ENCODE results near the gene KLHL40. TPM values are rescaled to one million over a fixed set of nuclear protein-coding genes. Genes with fewer than 3 reads are reported as not detected.
A peak's percentile ranks its signal among the peaks of the same experiment; 100 is the strongest.

KLHL40 gene
- polyA plus RNA-seq, 6 donors from 2014 or later, result not detected

DNA sequence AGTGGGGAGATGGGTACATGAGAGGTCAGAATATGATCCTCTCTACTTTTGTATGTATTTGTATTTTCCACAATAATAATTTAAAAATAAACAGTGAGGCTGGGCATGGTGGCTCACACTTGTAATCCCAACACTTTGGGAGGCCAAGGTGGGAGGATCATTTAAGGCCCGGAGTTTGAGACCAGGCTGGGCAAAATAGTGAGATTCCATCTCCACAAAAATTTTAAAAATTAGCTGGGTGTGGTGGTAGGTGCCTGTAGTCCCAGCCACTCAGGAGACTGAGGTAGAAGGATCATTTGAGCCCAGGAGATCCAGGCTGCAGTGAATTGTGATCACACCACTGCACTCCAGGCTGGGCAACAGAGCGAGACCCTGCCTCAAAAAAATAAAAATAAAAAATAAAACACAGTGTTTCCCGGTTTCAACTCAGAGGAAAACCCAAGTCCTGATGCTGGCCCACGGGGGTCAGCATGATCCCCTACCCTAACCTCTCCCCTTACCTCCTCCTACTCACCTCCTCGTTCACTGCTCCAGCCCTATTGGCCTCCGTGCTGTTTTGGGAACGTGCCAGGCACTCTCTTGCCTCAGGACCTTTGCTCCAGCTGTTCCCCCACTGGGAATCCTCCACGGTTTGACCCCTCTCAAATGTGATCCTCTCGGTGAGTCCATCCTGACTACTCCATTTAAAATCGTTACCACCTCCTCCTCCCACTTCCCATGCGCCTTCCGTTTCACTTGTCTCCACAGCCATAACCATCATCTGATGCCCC is 2.9 kb upstream of the KLHL40 start:
- Mint-ChIP-seq H3K36me3 (peaks cover 6 to 19% of the 10 kb centered on the region in 2 donors), H3K9me3 (peaks cover 9 to 18% (median 13%) of the 10 kb centered on the region in 7 donors)

DNA sequence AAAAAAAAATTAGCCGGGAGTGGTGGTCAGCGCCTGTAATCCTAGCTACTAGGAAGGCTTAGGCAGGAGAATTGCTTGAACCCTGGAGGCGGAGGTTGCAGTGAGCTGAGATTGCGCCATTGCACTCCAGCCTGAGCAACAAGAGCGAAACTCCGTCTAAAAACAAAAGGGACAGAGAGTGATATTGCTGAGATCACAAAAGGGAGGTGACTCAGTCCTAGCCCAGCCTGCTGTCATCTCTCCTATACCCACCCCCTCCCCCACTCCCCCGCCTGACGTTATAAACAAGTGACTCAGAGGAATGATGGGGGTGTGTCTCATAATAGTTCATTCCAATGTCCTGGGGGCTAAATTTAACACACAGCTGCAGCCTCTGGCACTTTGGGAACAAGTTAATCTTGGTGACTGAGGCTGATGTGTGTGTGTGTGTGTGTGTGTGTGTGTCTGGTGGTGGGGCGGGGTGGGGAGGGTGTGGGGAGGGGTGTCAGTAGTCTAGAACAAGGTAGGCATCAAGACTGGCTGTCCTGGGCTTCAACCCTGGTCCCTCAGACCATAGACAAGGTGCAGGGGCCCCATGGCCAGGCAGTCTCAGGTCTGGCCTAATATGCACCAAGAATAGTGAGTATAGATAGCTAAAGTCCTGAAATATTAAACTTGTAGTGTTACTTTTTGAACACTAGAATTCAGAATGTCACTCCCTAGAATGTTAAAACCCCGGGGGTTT is 1.3 kb upstream of the KLHL40 start:
- Mint-ChIP-seq H3K9me3 (peaks cover 0 to 3% (median 1%) of the 10 kb centered on the region in 7 donors), H3K4me3 (no peak overlapping the region), H3K4me1 (peaks cover 0 to 2% (median 0%) of the 10 kb centered on the region in 3 donors), H3K27me3 (peaks cover 19 to 41% (median 35%) of the 10 kb centered on the region in 3 donors), H3K27ac (no peak overlapping the region), H3K36me3 (peaks cover 0 to 4% of the 10 kb centered on the region in 2 donors)
- ATAC-seq (ENCODE audit: low read depth in 2 of 2) (no peak), DNase-seq (no peak)

More for the DNA sequence above, 2.9 kb upstream of the KLHL40 start:
- Mint-ChIP-seq H3K4me1 (peaks cover 0 to 2% (median 0%) of the 10 kb centered on the region in 3 donors), H3K27me3 (peaks cover 22 to 55% (median 50%) of the 10 kb centered on the region in 3 donors), H3K27ac (peak overlapping the region in 1 of 6 donors; percentile 35), H3K4me3 (peak overlapping the region in 1 of 8 donors; percentile 55)
- ATAC-seq (ENCODE audit: low read depth in 2 of 2) (no peak), DNase-seq (no peak)

DNA sequence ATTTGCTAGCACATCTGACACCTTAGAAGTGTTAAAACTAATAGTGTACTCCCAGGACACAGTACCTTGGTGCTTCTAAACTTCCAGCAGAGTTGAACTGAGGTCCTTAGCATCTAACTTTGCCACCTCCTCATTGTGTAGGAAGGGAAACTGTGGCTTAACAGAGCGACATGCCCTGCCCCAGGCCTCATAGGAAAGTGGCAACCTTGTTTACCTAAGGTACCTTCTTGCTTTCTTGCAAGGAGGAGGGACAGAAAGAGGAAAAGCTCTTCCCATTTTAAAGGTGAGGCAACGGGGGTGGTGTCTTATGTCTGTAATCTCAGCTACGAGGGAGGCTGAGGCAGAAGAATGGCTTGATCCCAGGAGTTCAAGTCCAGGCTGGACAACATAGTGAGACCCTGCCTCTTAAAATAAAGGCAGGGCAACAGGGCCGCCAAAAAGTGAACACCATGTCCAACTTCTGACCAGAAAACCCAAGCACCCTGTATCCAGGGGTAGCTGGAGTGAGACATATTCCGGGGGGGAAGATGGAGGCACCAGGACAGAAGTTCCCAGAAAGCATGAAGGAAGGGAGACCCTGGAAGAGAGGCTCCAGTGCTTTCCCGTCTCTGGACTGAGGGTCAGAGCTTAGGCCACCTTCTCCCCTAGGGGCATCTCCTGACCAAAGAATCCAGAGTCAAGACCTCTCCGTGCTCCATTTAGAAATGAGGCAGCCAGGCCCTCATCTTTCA is 540 bp upstream of the KLHL40 start:
- Mint-ChIP-seq H3K4me1 (peaks cover 0 to 2% (median 0%) of the 10 kb centered on the region in 3 donors), H3K36me3 (no peaks in the 10 kb centered on the region), H3K27me3 (peaks cover 17 to 40% (median 34%) of the 10 kb centered on the region in 3 donors), H3K4me3 (no peak overlapping the region), H3K9me3 (peaks cover 0 to 3% (median 0%) of the 10 kb centered on the region in 7 donors), H3K27ac (no peak overlapping the region)
- ATAC-seq (ENCODE audit: low read depth in 2 of 2) (no peak), DNase-seq (no peak)

DNA sequence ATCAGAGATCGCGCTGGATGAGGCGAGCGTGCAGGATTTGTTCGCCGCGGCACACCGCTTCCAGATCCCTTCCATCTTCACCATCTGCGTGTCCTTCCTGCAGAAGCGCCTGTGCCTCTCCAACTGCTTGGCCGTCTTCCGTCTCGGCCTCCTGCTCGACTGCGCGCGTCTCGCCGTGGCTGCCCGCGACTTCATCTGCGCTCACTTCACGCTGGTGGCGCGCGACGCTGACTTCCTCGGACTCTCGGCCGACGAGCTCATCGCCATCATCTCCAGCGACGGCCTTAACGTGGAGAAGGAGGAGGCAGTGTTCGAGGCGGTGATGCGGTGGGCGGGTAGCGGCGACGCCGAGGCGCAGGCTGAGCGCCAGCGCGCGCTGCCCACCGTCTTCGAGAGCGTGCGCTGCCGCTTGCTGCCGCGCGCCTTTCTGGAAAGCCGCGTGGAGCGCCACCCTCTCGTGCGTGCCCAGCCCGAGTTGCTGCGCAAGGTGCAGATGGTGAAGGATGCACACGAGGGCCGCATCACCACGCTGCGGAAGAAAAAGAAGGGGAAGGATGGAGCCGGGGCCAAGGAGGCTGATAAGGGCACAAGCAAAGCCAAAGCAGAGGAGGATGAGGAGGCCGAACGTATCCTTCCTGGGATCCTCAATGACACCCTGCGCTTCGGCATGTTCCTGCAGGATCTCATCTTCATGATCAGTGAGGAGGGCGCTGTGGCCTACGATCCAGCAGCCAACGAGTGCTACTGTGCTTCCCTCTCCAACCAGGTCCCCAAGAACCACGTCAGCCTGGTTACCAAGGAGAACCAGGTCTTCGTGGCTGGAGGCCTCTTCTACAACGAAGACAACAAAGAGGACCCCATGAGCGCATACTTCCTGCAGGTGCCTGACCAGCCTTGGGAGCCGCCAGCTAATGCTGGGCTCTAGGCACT is 819 bp downstream of the KLHL40 start:
- no peaks in the 10 kb centered on the region for H3K36me3 Mint-ChIP-seq
- H3K9me3 Mint-ChIP-seq, result no peaks in the 10 kb centered on the region
- peaks cover 12 to 47% (median 30%) of the 10 kb centered on the region in 3 donors for H3K27me3 Mint-ChIP-seq
- ATAC-seq (ENCODE audit: low read depth in 2 of 2) (no peak), DNase-seq (no peak)
- H3K4me3 Mint-ChIP-seq, result no peak overlapping the region
- H3K27ac Mint-ChIP-seq, result no peak overlapping the region
- peaks cover 0 to 2% (median 0%) of the 10 kb centered on the region in 3 donors for H3K4me1 Mint-ChIP-seq

DNA sequence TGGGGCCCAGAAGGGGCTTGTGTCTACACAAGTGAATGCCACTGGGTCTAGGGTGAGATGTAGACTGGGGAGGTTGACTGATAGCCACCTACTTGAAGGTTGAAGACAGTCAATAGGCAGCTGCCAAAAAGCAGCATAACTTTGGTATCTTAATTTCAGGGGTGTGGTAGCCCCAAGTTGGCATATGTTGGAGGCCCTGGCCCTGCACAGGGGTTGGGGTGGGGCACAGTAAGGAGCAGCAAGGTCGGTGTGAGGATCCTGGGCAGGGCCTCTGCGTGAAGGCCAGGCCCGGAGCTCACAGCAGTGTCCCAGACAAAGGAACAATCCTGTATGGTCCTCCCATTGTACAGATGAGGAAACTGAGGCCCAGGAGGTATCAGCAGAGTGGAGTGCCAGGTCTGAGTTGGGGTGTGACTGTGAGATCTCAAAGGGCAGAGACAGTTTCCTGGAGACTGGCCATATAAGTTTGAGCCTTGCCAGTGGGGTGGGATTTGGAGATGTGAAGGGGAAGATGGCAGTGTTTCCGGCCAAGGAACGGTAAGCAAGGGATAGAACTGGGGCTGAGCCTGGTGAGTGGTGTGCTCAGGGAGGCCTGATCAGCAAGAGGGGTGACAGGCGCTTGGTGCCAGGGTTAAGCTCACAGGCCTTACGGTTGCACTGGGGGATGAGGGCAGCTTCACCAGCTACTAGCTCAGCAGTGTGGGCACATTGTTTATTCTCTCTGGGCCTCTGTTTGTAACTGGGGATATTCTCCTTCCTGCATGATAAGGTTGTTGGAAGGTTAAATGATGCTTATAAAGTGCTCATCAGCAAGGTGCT is 1.7 kb downstream of the KLHL40 start:
- H3K9me3 Mint-ChIP-seq, result no peaks in the 10 kb centered on the region
- peaks cover 0 to 2% (median 0%) of the 10 kb centered on the region in 3 donors for H3K4me1 Mint-ChIP-seq
- peaks cover 8 to 47% (median 30%) of the 10 kb centered on the region in 3 donors for H3K27me3 Mint-ChIP-seq
- no peak overlapping the region for H3K4me3 Mint-ChIP-seq
- DNase-seq, result no peak
- H3K27ac Mint-ChIP-seq, result no peak overlapping the region
- no peak for ATAC-seq (ENCODE audit: low read depth in 2 of 2)
- no peaks in the 10 kb centered on the region for H3K36me3 Mint-ChIP-seq

DNA sequence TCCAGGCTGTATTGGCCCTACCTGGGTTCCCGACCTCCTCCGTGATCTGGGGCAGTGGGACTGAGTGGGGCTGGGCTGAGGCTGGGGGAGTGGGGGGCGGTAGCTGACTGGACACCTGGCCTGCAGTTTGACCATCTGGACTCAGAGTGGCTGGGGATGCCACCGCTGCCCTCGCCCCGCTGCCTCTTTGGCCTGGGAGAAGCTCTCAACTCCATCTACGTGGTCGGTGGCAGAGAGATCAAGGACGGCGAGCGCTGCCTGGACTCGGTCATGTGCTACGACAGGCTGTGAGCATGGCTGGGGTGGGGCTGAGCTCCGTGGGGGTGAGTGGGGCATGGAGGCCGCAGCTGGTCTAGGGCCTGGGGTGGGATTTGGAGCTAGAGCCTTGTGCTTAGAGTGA is 2.7 kb downstream of the KLHL40 start:
- no peak for ATAC-seq (ENCODE audit: low read depth in 2 of 2)
- Mint-ChIP-seq H3K9me3 (no peaks in the 10 kb centered on the region), H3K27ac (no peak overlapping the region), H3K36me3 (no peaks in the 10 kb centered on the region), H3K4me1 (peaks cover 0 to 2% (median 0%) of the 10 kb centered on the region in 3 donors), H3K4me3 (no peak overlapping the region), H3K27me3 (peaks cover 8 to 42% (median 23%) of the 10 kb centered on the region in 3 donors)
- DNase-seq, result no peak

DNA sequence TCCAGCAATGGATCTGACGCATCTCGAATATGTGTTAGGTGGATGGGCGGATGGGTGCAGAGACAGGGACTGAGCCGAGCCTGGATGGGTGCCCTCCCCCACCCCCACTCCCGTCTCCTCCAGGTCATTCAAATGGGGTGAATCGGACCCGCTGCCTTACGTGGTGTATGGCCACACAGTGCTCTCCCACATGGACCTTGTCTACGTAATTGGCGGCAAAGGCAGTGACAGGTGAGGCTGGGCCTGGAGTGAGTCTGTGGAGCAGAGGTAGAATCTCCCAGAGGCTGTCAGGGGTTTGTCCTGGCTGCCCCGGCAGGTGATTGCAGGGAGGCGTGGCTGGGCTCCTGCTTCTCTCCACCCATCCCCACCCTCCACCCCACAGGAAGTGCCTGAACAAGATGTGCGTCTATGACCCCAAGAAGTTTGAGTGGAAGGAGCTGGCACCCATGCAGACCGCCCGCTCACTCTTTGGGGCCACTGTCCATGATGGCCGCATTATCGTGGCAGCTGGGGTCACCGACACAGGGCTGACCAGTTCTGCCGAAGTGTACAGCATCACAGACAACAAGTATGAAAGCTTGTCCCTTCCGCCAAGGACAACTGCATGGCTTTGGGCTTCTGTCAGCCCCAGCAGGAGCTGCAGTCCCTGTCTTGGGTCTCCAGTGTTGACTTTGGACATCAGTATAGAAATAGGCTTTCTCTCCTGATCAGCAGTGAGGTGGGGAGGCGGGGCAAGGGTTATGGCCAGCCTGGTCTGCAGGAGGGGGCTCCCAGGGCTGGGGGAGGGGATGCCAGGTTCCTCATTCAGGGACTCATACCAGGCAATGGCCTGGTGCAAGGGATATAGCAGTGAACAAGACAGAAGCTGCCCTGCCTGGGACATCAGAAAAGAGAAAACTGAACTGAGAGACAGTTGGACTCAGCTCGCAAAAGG is 3.4 kb downstream of the KLHL40 start:
- Mint-ChIP-seq H3K27ac (peak overlapping the region in 1 of 6 donors; percentile 39), H3K27me3 (peaks cover 8 to 37% (median 19%) of the 10 kb centered on the region in 3 donors), H3K4me3 (no peak overlapping the region), H3K4me1 (peaks cover 0 to 2% (median 0%) of the 10 kb centered on the region in 3 donors), H3K36me3 (no peaks in the 10 kb centered on the region), H3K9me3 (no peaks in the 10 kb centered on the region)
- DNase-seq (no peak), ATAC-seq (ENCODE audit: low read depth in 2 of 2) (no peak)

DNA sequence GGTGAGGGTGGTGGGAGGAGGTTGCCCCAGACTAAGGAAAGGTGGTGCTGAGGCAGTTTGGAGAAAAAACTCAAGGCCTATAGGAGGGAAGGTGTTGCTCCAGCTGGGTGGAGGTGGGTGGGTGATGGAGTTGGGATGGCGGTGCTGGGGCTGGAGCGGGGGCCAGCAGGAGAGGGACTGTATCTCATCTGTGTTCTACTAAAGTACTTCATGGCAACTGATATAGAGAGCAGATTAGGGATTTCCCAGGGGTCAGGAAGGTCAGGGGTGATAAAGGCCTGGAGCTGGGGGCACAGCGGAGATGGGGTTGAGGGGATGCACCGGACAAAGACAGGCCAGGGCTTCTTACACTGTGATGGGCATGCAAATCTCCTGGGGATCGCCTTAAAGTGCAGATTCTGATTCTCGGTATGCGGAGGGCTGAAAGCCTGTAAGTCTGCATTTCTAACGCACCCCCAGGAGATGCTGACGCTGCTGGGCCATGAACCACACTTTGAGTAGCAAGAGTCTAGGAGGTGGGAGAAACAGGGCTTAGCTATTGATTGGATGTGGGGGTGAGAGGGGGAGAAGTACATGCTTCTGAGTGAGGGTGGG is 4.2 kb downstream of the KLHL40 start:
- Mint-ChIP-seq H3K4me1 (peaks cover 0 to 2% (median 0%) of the 10 kb centered on the region in 3 donors), H3K9me3 (no peaks in the 10 kb centered on the region), H3K4me3 (no peak overlapping the region), H3K27me3 (peaks cover 6 to 37% (median 19%) of the 10 kb centered on the region in 3 donors), H3K27ac (peak overlapping the region in 1 of 6 donors; percentile 3), H3K36me3 (no peaks in the 10 kb centered on the region)
- ATAC-seq (ENCODE audit: low read depth in 2 of 2), result no peak
- no peak for DNase-seq

DNA sequence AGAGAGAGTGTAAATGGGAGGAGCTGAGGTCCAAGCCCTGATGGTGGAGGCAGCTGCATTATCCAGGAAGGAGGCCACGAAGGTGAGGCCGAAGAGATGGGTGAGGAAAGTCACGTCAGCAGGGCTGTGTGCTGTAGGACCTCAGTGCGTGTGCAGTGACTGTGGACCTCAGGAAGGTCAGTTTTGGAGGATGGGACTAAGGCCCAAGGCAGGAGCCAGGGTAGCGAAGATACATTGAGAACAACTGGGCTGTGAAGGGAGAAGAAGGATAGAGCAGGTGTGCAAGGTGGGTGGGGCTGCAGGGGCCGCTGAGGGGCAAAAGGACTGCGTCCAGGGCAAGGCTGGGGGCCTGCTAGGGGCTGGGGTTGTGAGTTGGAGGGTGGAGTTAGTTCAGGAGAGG is 4.9 kb downstream of the KLHL40 start:
- no peak for ATAC-seq (ENCODE audit: low read depth in 2 of 2)
- peaks cover 0 to 2% (median 0%) of the 10 kb centered on the region in 3 donors for H3K4me1 Mint-ChIP-seq
- no peaks in the 10 kb centered on the region for H3K36me3 Mint-ChIP-seq
- H3K27ac Mint-ChIP-seq, result no peak overlapping the region
- no peak for DNase-seq
- no peaks in the 10 kb centered on the region for H3K9me3 Mint-ChIP-seq
- peaks cover 0 to 31% (median 19%) of the 10 kb centered on the region in 3 donors for H3K27me3 Mint-ChIP-seq
- peak overlapping the region in 1 of 8 donors; percentile 23 for H3K4me3 Mint-ChIP-seq

DNA sequence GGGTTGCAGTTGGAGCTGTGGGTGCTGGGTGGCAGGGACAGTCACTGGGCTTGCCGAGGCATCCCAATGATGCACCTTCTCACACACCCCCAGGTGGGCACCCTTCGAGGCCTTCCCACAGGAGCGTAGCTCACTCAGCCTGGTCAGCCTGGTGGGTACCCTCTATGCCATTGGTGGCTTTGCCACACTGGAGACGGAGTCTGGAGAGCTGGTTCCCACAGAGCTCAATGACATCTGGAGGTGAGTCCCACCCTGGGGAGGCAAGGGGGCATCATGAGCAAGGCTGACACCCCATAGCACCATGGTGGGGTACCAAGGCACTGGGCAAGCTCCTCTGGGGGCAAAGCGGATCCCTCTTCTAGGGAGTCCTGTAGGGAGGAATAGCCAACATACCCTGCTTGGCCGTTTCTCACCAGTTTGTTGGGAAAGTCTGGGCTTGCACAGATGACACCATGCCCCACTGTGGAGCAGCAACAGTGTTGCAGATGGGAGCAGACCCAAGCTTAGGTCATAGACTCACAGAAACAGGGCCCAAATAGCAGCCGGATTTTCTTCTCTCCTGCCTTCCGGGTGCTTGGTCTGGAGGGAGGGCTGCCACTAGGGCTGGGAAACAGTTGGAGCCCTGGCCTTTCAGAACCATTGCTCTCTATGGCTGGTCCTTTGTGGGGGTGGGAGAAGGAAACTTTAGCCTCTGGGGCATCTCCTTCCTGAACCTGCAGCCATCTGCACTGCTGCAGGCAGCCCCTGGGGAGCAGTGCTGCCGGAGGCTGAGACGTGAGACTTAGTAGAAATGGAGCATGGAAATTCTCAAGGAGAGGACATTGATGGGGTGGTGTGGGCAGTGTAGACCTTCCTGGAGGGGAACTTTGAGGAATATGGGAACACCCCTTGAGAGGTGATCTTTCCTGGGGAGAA is 5.7 kb downstream of the KLHL40 start:
- ATAC-seq (ENCODE audit: low read depth in 2 of 2) (no peak), DNase-seq (no peak)
- no peak overlapping the region for H3K27ac Mint-ChIP-seq
- no peak overlapping the region for H3K4me3 Mint-ChIP-seq
- no peaks in the 10 kb centered on the region for H3K9me3 Mint-ChIP-seq
- no peaks in the 10 kb centered on the region for H3K4me1 Mint-ChIP-seq
- H3K36me3 Mint-ChIP-seq, result no peaks in the 10 kb centered on the region
- H3K27me3 Mint-ChIP-seq, result peaks cover 0 to 23% (median 13%) of the 10 kb centered on the region in 3 donors
